K562 (cell line): ENCODE results near the gene LYPLA2. TPM values are rescaled to one million over a fixed set of nuclear protein-coding genes. Genes with fewer than 3 reads are reported as not detected.

ENCODE experiments used
- ARID1B ChIP-seq: fragments of 450-650 bp; IDR thresholded peaks from 2 replicates; pipeline ENCODE4 v1.6.1; 2016; ENCODE audit warnings: antibody characterized with exemption, mild to moderate bottlenecking, inconsistent platforms
- CGGBP1 ChIP-seq: fragments of 250-450 bp; sonication (Bioruptor Pico); IDR thresholded peaks from 2 replicates; pipeline ENCODE4 v1.9.0; 2021; ENCODE audit warnings: mild to moderate bottlenecking
- CREM ChIP-seq: IDR thresholded peaks from 2 replicates; pipeline ENCODE4 v1.6.1; 2014; ENCODE audit warnings: antibody characterized with exemption, low read depth
- JUND ChIP-seq, 2 experiments: IDR thresholded peaks; 2 replicates in 1 of 2; 3 replicates in 1 of 2; pipeline ENCODE4 v1.6.1; 2011; ENCODE audit warnings: borderline replicate concordance in 2 of 2, low read depth in 2 of 2, low read length in 2 of 2, improper control_type of control experiment in 1 of 2, missing biosample characterization in 1 of 2, missing genetic modification characterization in 1 of 2, missing genetic modification reagents in 1 of 2
- KLF13 ChIP-seq: fragments of 450-650 bp; IDR thresholded peaks from 2 replicates; pipeline ENCODE4 v1.6.1; 2016; ENCODE audit warnings: missing genetic modification characterization, low read depth, mild to moderate bottlenecking, missing compliant biosample characterization, moderate library complexity, borderline replicate concordance
- MAFF ChIP-seq: IDR thresholded peaks from 2 replicates; pipeline ENCODE4 v1.6.1; 2012; ENCODE audit warnings: low read length, improper control_type of control experiment
- NCOA2 ChIP-seq, 2 experiments: fragments of 450-650 bp; IDR thresholded peaks; 2 replicates each; pipeline ENCODE4 v1.6.1; 2018; ENCODE audit warnings: mild to moderate bottlenecking in 2 of 2, moderate library complexity in 1 of 2; ENCODE audit not compliant: partially characterized antibody in 2 of 2
- PHF21A ChIP-seq: fragments of 450-650 bp; IDR thresholded peaks from 2 replicates; pipeline ENCODE4 v1.6.1; 2017; ENCODE audit warnings: low read depth, borderline replicate concordance
- POLR2B ChIP-seq: fragments of 450-650 bp; IDR thresholded peaks from 2 replicates; pipeline ENCODE4 v1.6.1; 2018; ENCODE audit warnings: low read depth; ENCODE audit not compliant: partially characterized antibody
- PTRF ChIP-seq: fragments of 450-650 bp; IDR thresholded peaks from 2 replicates; pipeline ENCODE4 v1.6.1; 2016; ENCODE audit warnings: mild to moderate bottlenecking, missing genetic modification characterization, missing compliant biosample characterization
- RNF219 ChIP-seq: fragments of 250-450 bp; sonication (Bioruptor Pico); IDR thresholded peaks from 2 replicates; pipeline ENCODE4 v1.5.0; 2022; ENCODE audit warnings: mild to moderate bottlenecking
- RUNX1 ChIP-seq: sonication (generic); IDR thresholded peaks from 2 replicates; pipeline ENCODE4 v1.6.1; 2016; ENCODE audit warnings: antibody characterized with exemption, low read depth
- TAF9B ChIP-seq: fragments of 450-650 bp; IDR thresholded peaks from 2 replicates; pipeline ENCODE4 v1.6.1; 2018; ENCODE audit warnings: mild to moderate bottlenecking; ENCODE audit not compliant: partially characterized antibody
- ZBTB5 ChIP-seq: fragments of 450-650 bp; IDR thresholded peaks from 2 replicates; pipeline ENCODE4 v1.6.1; 2017; ENCODE audit warnings: antibody characterized with exemption
- ZFX ChIP-seq: sonication (generic); formaldehyde crosslinking; IDR thresholded peaks from 2 replicates; pipeline ENCODE4 v1.8.0; 2022; ENCODE audit warnings: mild to moderate bottlenecking, missing genetic modification reagents, moderate library complexity
- ZKSCAN8 ChIP-seq: fragments of 200-800 bp; sonication (Bioruptor generic); IDR thresholded peaks from 2 replicates; pipeline ENCODE4 v1.6.1; 2016; ENCODE audit warnings: missing genetic modification characterization, missing compliant biosample characterization
- ZNF133 ChIP-seq: fragments of 250-450 bp; sonication (Bioruptor Pico); IDR thresholded peaks from 2 replicates; pipeline ENCODE4 v1.4.0; 2020; ENCODE audit warnings: mild to moderate bottlenecking
- ZNF263 ChIP-seq: sonication (generic); formaldehyde crosslinking; IDR thresholded peaks from 2 replicates; pipeline ENCODE4 v1.8.0; 2022; ENCODE audit warnings: mild to moderate bottlenecking, missing genetic modification reagents, borderline replicate concordance
- ZNF436 ChIP-seq: fragments of 250-450, 450-650 bp; sonication (Bioruptor Pico); formaldehyde crosslinking; IDR thresholded peaks from 2 replicates; pipeline ENCODE4 v1.7.0; 2020; ENCODE audit warnings: mild to moderate bottlenecking
- ZNF586 ChIP-seq: fragments of 450-650 bp; formaldehyde crosslinking; conservative IDR thresholded peaks from 2 replicates; pipeline ENCODE4 v1.4.0; 2020; ENCODE audit warnings: mild to moderate bottlenecking, moderate library complexity
- polyA plus RNA-seq, 8 experiments: library from polyadenylated mRNA; depleted of rRNA in 4 of 8; stranded (reverse) in 5 of 8; unstranded in 3 of 8; fragments of >200 nt; fragmentation: Nextera tagmentation in 2 of 8; fragmentation: Illumina TruSeq in 1 of 8; extraction: Ambion mirVana in 2 of 8; extraction: Trizol in 1 of 8; gene quantifications; 2 replicates each; pipeline versions ENCODE4 v1.2.1 to v1.2.3, GENCODE V29; 2011 to 2014; ENCODE audit warnings: inconsistent platforms in 1 of 8, missing spikeins in 1 of 8
- total RNA-seq, 7 experiments: library from RNA; depleted of rRNA in 6 of 7; stranded (reverse); fragments of >200 nt in 6 of 7; fragmentation: Illumina TruSeq in 2 of 7; extraction: Trizol in 2 of 7; gene quantifications; 2 replicates each; pipeline versions ENCODE4 v1.2.1 to v1.2.3, GENCODE V29; 2011 to 2021; ENCODE audit warnings: low replicate concordance in 1 of 7
- TF ChIP-seq, protein P1 (sequence below): IDR thresholded peaks from 2 replicates; pipeline ENCODE4 v1.6.1; 2011; ENCODE audit not compliant: insufficient read length; ENCODE audit errors: extremely low read depth
- TF ChIP-seq, protein P2 (sequence below): IDR thresholded peaks from 2 replicates; pipeline ENCODE4 v1.6.1; 2012; ENCODE audit warnings: low read depth, low read length, improper control_type of control experiment, borderline replicate concordance

The LYPLA2 gene
- total and polyA plus RNA-seq, 9 of the 15 experiments (the other 6 are each of a cell fraction or from before 2014, with no cell fraction given): 3.9 to 128 (median 60.1) TPM

DNA sequence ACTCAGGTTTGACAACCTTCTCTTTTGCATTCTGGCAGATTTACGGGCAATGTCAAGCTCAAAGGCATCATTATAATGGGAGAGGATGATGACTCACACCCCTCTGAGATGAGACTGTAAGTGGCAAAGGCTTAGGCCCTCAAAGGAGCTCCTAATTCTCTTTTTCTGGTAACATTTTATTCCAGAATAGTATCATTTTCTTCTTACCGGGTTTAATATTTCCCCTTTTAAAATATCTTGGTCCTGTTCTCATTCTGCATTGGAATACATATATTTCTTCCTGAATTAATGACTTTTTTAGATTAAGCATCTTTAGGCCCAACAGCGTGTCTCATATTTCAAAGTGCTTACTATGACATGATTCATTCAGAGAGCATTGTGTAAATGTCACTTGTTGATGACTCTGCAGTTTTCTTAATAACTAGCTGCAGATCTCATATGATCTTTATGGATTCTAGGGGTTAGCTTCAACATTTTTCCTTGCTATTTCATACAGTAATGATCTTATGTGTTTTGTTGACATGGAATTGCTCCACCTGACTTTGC is 11.0 kb upstream of the LYPLA2 start (continued):
- TF ChIP-seq RNF219 (0 out of 2 replicates have a peak, but pooled peaks have one; percentile 50), ZBTB5 (no peak), ZNF133 (CRISPR knock-in tag) (no peak), ZNF586 (CRISPR knock-in tag) (no peak), TAF9B (peak; percentile 46), ZNF436 (CRISPR knock-in tag) (no peak), CREM (no peak), PHF21A (no peak), ZKSCAN8 (CRISPR knock-in tag) (no peak), CGGBP1 (CRISPR knock-in tag) (no peak), POLR2B (no peak), NCOA2 (IDR thresholded peaks at IDR 0.05; ENCODE audit: partially characterized antibody in 2 of 2) (no peak), RUNX1 (no peak), ZFX (CRISPR knock-in tag) (peak; percentile 51), JUND (IDR thresholded peaks at IDR 0.05; ENCODE audit: borderline replicate concordance, low read depth, low read length) (peak; percentile 69), JUND (tag; IDR thresholded peaks at IDR 0.05; ENCODE audit: borderline replicate concordance, low read depth, low read length) (peak; percentile 81; the same call in 2 of the 3 replicates), KLF13 (tag) (no peak), ZNF263 (CRISPR knock-in tag) (no peak), ARID1B (peak; percentile 55; the same call in 1 of the 2 replicates), PTRF (tag) (no peak), MAFF (peak; percentile 98)
- TF ChIP-seq, protein P1, sequence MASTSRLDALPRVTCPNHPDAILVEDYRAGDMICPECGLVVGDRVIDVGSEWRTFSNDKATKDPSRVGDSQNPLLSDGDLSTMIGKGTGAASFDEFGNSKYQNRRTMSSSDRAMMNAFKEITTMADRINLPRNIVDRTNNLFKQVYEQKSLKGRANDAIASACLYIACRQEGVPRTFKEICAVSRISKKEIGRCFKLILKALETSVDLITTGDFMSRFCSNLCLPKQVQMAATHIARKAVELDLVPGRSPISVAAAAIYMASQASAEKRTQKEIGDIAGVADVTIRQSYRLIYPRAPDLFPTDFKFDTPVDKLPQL: no peak
- TF ChIP-seq, protein P2, sequence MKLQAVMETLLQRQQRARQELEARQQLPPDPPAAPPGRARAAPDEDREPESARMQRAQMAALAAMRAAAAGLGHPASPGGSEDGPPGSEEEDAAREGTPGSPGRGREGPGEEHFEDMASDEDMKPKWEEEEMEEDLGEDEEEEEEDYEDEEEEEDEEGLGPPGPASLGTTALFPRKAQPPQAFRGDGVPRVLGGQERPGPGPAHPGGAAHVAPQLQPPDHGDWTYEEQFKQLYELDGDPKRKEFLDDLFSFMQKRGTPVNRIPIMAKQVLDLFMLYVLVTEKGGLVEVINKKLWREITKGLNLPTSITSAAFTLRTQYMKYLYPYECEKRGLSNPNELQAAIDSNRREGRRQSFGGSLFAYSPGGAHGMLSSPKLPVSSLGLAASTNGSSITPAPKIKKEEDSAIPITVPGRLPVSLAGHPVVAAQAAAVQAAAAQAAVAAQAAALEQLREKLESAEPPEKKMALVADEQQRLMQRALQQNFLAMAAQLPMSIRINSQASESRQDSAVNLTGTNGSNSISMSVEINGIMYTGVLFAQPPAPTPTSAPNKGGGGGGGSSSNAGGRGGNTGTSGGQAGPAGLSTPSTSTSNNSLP: peak; percentile 88
